Activated gamma-delta T cell treated with anti-CD3 and anti-CD28 coated beads, Interleukin-2, amount 50 U/mL, for 16 hours (primary cell): ENCODE results near the gene SSH3.

Source experiments
- DNase-seq: peaks from one replicate; pipeline ENCODE4 v3.0.0-alpha.2; 2020; ENCODE audit warnings: low read depth

Gene SSH3

GRCh38 chr11:67293090-67293489, 10.2 kb upstream of the SSH3 start:
- no peak for DNase-seq

GRCh38 chr11:67295846-67296245, 7.5 kb upstream of the SSH3 start:
- no peak for DNase-seq

GRCh38 chr11:67298786-67299185, 4.5 kb upstream of the SSH3 start:
- no peak for DNase-seq

GRCh38 chr11:67299471-67300191, 3.7 kb upstream of the SSH3 start:
- DNase-seq = no peak

- DNase-seq = no peak
Observed at GRCh38 chr11:67300256-67300755, 3.0 kb upstream of the SSH3 start.

- no peak for DNase-seq
Observed at GRCh38 chr11:67300756-67301312, 2.5 kb upstream of the SSH3 start.

- no peak for DNase-seq
Observed at GRCh38 chr11:67301313-67301921, 1.9 kb upstream of the SSH3 start.

- no peak for DNase-seq
Observed at GRCh38 chr11:67301951-67302516, 1.3 kb upstream of the SSH3 start.

GRCh38 chr11:67302571-67303131, 679 bp upstream of the SSH3 start:
- no peak for DNase-seq

- no peak for DNase-seq
Observed at GRCh38 chr11:67303835-67304411, 593 bp downstream of the SSH3 start.

GRCh38 chr11:67304511-67305113, 1.3 kb downstream of the SSH3 start:
- DNase-seq = no peak

GRCh38 chr11:67306769-67307544, 3.6 kb downstream of the SSH3 start:
- DNase-seq = no peak

- DNase-seq = no peak
Observed at GRCh38 chr11:67307545-67308001, 4.2 kb downstream of the SSH3 start.

GRCh38 chr11:67308031-67308866, 4.9 kb downstream of the SSH3 start:
- no peak for DNase-seq

GRCh38 chr11:67309166-67309565, 5.8 kb downstream of the SSH3 start:
- DNase-seq = no peak

GRCh38 chr11:67309661-67310061, 6.3 kb downstream of the SSH3 start:
- DNase-seq = no peak

- DNase-seq = no peak
Observed at GRCh38 chr11:67310246-67311050, 7.1 kb downstream of the SSH3 start.

GRCh38 chr11:67311051-67311555, 7.8 kb downstream of the SSH3 start:
- no peak for DNase-seq

GRCh38 chr11:67311556-67312082, 8.3 kb downstream of the SSH3 start:
- no peak for DNase-seq
